HL-60 (cell line): ENCODE results near the gene PTPRG.

Source experiments
- DNase-seq, 2 experiments: peaks; one replicate each; pipeline ENCODE4 v3.0.0-alpha.2; 2010 to 2020; ENCODE audit warnings: low read depth in 1 of 2, low spot score in 1 of 2
- H3K27ac ChIP-seq: fragments of 250-450 bp; sonication (Bioruptor Pico); replicated peaks from 2 replicates; pipeline ENCODE4 v1.5.1; 2020; ENCODE audit warnings: mild to moderate bottlenecking, moderate library complexity
- H3K27me3 ChIP-seq: fragments of 250-450 bp; sonication (Bioruptor Pico); 2 replicates; pipeline ENCODE4 v1.5.1; 2021; ENCODE audit warnings: mild to moderate bottlenecking, moderate library complexity; ENCODE audit not compliant: insufficient read depth, poor library complexity, severe bottlenecking
- H3K4me3 ChIP-seq: replicated peaks from 2 replicates; pipeline ENCODE4 v1.5.1; 2011; ENCODE audit warnings: mild to moderate bottlenecking, control low read depth, low read length; ENCODE audit not compliant: insufficient read depth
- GABPA ChIP-seq: IDR thresholded peaks from 2 replicates; pipeline ENCODE4 v1.6.1; 2012; ENCODE audit warnings: low read depth
- POLR2AphosphoS5 ChIP-seq: IDR thresholded peaks from 2 replicates; pipeline ENCODE4 v1.6.1; 2012; ENCODE audit warnings: low read depth
- SPI1 ChIP-seq: IDR thresholded peaks from 2 replicates; pipeline ENCODE4 v1.6.1; 2012; ENCODE audit warnings: low read depth, mild to moderate bottlenecking, borderline replicate concordance
- TF ChIP-seq, protein P1 (sequence below): IDR thresholded peaks from 2 replicates; pipeline ENCODE4 v1.6.1; 2012; ENCODE audit warnings: low read depth; ENCODE audit not compliant: insufficient replicate concordance
- TF ChIP-seq, protein P2 (sequence below): IDR thresholded peaks from one replicate; pipeline ENCODE4 v1.5.1; 2011; ENCODE audit warnings: low read length, control low read depth, inconsistent platforms; ENCODE audit not compliant: insufficient read depth

PTPRG gene

DNA sequence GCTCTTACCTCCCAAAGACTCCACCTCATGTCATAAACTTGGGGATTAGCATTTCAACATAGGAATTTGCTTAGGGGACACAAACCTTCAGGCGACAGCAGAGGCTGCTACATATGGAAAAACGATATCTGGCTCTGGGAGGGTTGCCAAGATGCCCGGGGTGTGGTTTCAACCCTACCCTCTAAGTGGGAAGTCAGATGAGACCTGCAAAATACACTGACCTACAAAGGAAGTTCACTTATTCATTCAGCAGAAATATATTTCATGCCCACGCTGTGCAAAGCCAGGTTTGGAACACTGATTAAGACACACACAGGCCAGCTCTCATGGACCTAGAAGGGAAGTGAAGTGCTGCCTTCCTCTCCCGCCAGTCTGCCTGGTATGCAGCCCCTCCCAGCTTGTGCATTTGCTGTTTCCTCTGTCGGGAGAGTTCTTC is 572.7 kb downstream of the PTPRG start:
- no peaks in the 10 kb centered on the region for H3K27me3 ChIP-seq
- H3K4me3 ChIP-seq, result no peak overlapping the region
- DNase-seq, result no peak
- TF ChIP-seq, protein P1, sequence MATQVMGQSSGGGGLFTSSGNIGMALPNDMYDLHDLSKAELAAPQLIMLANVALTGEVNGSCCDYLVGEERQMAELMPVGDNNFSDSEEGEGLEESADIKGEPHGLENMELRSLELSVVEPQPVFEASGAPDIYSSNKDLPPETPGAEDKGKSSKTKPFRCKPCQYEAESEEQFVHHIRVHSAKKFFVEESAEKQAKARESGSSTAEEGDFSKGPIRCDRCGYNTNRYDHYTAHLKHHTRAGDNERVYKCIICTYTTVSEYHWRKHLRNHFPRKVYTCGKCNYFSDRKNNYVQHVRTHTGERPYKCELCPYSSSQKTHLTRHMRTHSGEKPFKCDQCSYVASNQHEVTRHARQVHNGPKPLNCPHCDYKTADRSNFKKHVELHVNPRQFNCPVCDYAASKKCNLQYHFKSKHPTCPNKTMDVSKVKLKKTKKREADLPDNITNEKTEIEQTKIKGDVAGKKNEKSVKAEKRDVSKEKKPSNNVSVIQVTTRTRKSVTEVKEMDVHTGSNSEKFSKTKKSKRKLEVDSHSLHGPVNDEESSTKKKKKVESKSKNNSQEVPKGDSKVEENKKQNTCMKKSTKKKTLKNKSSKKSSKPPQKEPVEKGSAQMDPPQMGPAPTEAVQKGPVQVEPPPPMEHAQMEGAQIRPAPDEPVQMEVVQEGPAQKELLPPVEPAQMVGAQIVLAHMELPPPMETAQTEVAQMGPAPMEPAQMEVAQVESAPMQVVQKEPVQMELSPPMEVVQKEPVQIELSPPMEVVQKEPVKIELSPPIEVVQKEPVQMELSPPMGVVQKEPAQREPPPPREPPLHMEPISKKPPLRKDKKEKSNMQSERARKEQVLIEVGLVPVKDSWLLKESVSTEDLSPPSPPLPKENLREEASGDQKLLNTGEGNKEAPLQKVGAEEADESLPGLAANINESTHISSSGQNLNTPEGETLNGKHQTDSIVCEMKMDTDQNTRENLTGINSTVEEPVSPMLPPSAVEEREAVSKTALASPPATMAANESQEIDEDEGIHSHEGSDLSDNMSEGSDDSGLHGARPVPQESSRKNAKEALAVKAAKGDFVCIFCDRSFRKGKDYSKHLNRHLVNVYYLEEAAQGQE, result no peak
- no peak for TF ChIP-seq GABPA
- TF ChIP-seq POLR2AphosphoS5, result no peak
- no peak for TF ChIP-seq SPI1
- TF ChIP-seq, protein P2, sequence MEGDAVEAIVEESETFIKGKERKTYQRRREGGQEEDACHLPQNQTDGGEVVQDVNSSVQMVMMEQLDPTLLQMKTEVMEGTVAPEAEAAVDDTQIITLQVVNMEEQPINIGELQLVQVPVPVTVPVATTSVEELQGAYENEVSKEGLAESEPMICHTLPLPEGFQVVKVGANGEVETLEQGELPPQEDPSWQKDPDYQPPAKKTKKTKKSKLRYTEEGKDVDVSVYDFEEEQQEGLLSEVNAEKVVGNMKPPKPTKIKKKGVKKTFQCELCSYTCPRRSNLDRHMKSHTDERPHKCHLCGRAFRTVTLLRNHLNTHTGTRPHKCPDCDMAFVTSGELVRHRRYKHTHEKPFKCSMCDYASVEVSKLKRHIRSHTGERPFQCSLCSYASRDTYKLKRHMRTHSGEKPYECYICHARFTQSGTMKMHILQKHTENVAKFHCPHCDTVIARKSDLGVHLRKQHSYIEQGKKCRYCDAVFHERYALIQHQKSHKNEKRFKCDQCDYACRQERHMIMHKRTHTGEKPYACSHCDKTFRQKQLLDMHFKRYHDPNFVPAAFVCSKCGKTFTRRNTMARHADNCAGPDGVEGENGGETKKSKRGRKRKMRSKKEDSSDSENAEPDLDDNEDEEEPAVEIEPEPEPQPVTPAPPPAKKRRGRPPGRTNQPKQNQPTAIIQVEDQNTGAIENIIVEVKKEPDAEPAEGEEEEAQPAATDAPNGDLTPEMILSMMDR, result no peak
- H3K27ac ChIP-seq, result no peak overlapping the region

DNA sequence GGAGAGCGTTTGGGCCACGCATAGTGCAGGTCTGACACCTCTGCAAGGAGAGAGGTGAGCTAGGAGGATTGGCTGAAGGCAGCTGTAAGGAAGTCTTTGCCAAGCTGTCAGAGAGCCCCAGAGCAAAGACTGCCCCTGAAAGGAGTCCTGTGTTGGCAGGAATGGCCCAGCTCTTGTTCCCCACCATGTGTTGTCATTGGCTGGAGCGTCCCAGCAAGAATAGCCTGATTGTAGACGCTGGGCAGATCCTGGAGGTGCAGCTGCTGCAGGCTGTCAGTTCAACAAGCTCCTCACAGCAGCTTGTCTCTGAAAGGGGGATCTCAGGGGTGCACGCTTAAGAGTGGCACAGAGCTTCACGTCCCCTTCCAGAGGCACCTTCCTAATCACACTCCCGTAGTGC is 574.4 kb downstream of the PTPRG start:
- Histone ChIP-seq H3K4me3 (no peak overlapping the region), H3K27me3 (no peaks in the 10 kb centered on the region), H3K27ac (no peak overlapping the region)
- no peak for DNase-seq
- TF ChIP-seq, protein P2, result no peak
- TF ChIP-seq POLR2AphosphoS5 (no peak), GABPA (no peak), SPI1 (no peak)
- TF ChIP-seq, protein P1, result no peak

DNA sequence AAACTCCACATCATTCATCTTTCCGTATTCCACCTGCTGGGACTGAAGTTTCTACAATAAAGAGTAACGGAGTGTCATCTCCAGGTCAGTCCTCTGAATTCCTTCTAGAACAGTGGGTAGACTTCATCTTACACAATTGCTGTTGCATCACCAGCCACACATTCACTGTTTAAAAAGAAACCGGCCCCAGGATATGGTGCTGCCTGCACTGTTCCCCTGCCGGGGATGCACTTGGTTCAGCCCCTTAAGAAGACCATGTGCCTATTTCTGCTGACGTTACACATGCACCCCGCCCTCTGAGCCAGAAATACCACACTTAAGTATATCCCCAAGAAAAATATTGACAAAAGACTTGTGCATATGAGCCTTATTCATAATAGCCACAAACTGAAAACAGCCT is 578.6 kb downstream of the PTPRG start:
- Histone ChIP-seq H3K4me3 (no peak overlapping the region), H3K27ac (no peak overlapping the region), H3K27me3 (peaks cover 3% of the 10 kb centered on the region)
- peak in 1 of 2 experiments; percentile 7 for DNase-seq
- TF ChIP-seq, protein P1, result no peak
- TF ChIP-seq SPI1, result no peak
- TF ChIP-seq GABPA, result no peak
- TF ChIP-seq POLR2AphosphoS5, result no peak
- TF ChIP-seq, protein P2, result no peak
